ENCODE data around the gene CARD14.

GRCh38 chr17:80184423-80184714 is 14.5 kb downstream of the CARD14 start:
- TF ChIP-seq, protein P1, sequence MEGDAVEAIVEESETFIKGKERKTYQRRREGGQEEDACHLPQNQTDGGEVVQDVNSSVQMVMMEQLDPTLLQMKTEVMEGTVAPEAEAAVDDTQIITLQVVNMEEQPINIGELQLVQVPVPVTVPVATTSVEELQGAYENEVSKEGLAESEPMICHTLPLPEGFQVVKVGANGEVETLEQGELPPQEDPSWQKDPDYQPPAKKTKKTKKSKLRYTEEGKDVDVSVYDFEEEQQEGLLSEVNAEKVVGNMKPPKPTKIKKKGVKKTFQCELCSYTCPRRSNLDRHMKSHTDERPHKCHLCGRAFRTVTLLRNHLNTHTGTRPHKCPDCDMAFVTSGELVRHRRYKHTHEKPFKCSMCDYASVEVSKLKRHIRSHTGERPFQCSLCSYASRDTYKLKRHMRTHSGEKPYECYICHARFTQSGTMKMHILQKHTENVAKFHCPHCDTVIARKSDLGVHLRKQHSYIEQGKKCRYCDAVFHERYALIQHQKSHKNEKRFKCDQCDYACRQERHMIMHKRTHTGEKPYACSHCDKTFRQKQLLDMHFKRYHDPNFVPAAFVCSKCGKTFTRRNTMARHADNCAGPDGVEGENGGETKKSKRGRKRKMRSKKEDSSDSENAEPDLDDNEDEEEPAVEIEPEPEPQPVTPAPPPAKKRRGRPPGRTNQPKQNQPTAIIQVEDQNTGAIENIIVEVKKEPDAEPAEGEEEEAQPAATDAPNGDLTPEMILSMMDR (IDR thresholded peaks at IDR 0.05), result no peak
- TF ChIP-seq POLR2A (IDR thresholded peaks at IDR 0.05), result no peak

Measured in right lobe of liver (tissue), 4 donors.